AG09309 (cell line): ENCODE measurements around the gene SMCHD1.
"Not testable (repeated sequence)": the region's sequence is repeated elsewhere in the genome, so short reads cannot be mapped to it uniquely, and the experiment has no call there.

Experiments
- DNase-seq: peaks from one replicate; pipeline ENCODE4 v3.0.0-alpha.2; 2010; ENCODE audit warnings: low read depth
- H3K4me3 ChIP-seq: 2 replicates; pipeline ENCODE4 v1.5.1; 2011; ENCODE audit warnings: mild to moderate bottlenecking, low read depth, low read length, moderate library complexity; ENCODE audit not compliant: control insufficient read depth
- TF ChIP-seq, protein P1 (sequence below): IDR thresholded peaks from 2 replicates; pipeline ENCODE4 v1.5.1; 2011; ENCODE audit warnings: mild to moderate bottlenecking, low read depth, low read length, inconsistent platforms; ENCODE audit not compliant: insufficient read depth, control insufficient read depth; ENCODE audit errors: missing control alignments

Gene SMCHD1

DNA sequence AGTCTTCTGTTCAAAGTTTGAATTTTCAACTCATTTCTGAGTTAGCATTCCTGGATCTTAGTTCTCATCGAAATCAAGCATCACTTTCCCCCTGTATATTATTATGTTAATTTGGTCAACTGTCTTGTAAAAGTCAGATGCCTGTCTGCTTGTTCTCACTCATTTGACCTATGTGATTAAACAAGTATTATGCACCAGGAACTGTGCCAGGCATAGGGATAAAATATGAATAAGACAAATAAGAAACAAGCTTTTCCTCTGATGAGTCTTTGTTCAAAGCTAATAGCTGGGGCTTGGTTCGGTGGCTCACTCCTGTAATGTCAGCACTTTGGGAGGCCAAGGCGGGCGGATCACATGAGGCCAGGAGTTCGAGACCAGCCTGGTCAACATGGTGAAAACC is 171.5 kb downstream of the SMCHD1 start:
- H3K4me3 ChIP-seq: no peak overlapping the region
- TF ChIP-seq, protein P1, sequence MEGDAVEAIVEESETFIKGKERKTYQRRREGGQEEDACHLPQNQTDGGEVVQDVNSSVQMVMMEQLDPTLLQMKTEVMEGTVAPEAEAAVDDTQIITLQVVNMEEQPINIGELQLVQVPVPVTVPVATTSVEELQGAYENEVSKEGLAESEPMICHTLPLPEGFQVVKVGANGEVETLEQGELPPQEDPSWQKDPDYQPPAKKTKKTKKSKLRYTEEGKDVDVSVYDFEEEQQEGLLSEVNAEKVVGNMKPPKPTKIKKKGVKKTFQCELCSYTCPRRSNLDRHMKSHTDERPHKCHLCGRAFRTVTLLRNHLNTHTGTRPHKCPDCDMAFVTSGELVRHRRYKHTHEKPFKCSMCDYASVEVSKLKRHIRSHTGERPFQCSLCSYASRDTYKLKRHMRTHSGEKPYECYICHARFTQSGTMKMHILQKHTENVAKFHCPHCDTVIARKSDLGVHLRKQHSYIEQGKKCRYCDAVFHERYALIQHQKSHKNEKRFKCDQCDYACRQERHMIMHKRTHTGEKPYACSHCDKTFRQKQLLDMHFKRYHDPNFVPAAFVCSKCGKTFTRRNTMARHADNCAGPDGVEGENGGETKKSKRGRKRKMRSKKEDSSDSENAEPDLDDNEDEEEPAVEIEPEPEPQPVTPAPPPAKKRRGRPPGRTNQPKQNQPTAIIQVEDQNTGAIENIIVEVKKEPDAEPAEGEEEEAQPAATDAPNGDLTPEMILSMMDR: no peak
- DNase-seq: no peak

DNA sequence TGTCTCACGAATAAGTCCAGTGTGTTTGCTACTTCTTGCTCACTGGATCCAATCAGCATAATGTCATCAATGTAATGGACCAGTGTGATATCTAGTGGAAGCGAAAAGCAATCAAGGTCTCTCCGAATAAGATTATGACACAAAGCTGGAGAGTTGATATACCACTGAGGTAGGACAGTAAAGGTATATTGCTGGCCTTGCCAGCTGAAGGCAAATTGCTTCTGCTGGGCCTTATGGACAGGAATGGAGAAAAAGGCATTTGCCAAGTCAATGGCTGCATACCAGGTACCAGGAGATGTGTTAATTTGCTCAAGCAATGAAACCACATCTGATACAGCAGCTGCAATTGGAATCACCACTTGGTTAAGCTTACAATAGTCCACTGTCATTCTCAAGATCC is 180.6 kb downstream of the SMCHD1 start:
- not testable (repeated sequence) for H3K4me3 ChIP-seq, DNase-seq

DNA sequence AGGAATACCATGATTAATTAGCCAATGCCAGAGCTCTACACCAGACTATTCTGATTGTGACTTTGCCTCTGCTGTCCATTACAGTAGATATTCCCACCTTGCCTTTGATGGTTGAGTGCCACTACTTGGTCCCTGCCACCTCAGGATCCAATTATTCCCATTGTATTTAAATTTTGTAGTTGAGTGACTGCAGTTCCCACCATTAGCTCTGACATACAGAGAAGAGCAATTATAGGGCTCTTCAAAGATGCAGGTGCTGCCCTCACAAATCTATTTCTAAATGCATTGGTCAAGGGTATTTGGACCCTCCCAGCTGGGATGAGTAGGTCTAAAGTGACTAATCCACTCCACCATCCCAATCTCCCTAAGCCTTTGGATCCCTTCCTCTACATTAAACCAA is 181.8 kb downstream of the SMCHD1 start:
- DNase-seq, H3K4me3 ChIP-seq: not testable (repeated sequence)

DNA sequence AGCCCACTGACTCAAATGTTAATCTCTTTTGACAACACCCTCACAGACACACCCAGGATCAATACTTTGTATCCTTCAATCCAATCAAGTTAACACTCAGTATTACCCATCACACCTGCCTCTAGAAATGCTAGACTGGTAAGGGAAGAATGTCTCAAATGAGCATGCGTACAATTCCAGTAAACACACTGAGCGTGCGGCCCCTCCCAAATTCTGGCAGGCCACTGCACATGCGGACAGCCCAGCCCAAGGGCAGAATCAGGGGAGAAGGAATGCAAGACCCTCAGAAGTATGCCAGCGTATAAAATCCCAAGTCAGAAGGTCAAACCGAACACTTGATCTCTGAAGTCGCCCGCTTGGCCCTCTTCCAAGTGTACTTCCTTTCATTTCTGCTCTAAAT is 183.7 kb downstream of the SMCHD1 start:
- TF ChIP-seq, protein P1: no peak
- H3K4me3 ChIP-seq: no peak overlapping the region
- no peak for DNase-seq

DNA sequence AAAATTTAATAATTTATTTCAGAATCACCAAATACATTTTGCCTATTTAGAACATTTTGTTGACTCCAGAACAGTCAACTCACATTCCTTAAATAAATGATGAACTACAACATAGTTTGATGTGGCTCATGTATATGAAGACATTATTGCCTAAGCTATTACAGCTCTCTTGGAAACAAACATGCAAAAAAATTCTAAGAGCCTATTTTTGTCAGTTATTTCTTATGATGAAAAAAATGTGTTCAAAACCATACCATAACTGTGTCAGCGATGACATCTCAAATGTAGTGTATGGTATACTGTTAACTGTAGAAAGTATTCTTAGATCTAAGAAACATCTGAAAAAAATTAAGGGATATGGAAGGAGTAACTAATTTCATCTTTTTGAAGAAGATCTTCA is 185.0 kb downstream of the SMCHD1 start:
- no peak for DNase-seq
- TF ChIP-seq, protein P1: no peak
- H3K4me3 ChIP-seq: no peak overlapping the region

DNA sequence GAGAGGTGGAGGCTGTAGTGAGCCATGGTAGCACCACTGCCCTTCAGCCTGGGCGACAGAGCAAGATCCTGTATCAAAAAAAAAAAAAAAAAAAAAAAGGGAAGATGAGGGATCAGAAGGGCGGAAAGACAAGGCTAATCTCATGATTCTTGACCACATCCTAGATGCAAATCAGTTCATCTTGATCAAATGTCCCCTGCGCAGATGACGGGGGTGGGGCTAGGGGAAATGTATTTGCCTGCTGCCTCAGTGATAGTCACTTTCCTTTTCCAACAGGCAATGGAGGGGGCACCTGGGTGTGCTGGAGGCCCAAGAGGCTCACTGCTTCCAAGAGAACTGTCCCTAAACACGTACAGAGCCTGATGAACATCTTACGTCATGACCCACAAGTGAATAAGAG is 187.6 kb downstream of the SMCHD1 start:
- DNase-seq: no peak
- TF ChIP-seq, protein P1: no peak
- no peak overlapping the region for H3K4me3 ChIP-seq

DNA sequence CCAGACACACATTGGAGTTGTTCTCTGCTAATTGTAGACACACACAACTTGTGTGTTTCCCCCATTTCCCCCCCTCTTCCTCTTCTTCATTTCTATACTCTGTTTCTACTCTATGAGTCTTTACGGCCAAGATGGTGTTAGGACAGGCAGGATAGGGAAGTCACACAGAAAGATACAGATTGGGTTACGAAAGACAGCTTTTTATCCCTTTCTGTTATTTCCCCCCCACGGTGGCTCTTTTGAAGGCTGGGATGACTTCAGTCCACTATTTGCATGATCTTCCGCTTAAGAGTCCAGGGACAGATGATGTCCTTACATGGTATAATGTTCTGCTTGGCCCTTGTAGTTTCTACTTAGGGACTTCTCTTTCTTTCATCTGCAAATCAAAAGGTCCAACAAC is 189.6 kb downstream of the SMCHD1 start:
- TF ChIP-seq, protein P1: no peak
- H3K4me3 ChIP-seq: no peak overlapping the region
- DNase-seq: no peak

DNA sequence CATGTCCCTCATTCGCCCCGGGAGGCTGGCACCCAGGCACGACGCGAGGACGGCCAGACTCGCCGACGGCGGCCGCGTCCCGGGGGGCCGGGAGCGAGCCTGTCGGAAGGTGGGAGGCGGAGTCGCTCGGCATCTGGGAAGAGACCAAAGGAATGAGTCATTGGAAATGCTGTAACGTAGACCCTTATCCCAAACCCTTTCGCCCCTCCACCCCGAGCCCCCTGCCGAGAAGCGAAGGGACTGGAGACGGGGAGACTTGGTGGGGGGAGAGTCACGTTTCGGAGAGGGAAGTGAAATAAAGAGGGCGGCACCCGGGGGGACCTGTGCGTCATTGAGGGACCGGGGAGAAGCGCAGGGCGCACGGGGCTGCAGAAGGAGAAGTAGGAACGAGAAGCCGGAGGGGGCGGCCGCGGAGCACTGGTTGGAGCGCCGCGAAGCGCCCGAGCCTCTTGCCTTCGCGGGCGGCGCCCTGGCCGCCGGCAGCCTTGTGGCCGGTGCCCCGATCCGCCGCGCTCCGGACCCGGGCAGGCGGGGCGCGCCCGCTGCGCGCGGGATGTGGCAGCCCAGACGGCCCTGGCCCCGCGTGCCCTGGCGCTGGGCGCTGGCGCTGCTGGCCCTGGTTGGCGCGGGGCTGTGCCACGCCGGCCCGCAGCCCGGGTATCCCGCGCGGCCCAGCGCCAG is 191.2 kb downstream of the SMCHD1 start, which contains the start of gene EMILIN2:
Gene EMILIN2, plus strand, starts transcription at position 371 of the 681 bp plus-strand sequence. Its CDS starts 183 bp downstream, at position 554.
- TF ChIP-seq, protein P1: no peak
- peak within 1 kb of the TSS; percentile 66 for H3K4me3 ChIP-seq
- no peak for DNase-seq
